K562 (cell line): ENCODE data around the gene CCDC201. TPM values are rescaled to one million over a fixed set of nuclear protein-coding genes. Genes with fewer than 3 reads are reported as not detected.

ENCODE experiments used
- ATAC-seq: fragments of 200-7000 bp; cut with Tn5 transposase; 3 replicates; pipeline ENCODE4 v1.9.1; 2020; ENCODE audit warnings: moderate library complexity
- BruUV-seq: library from RNA; stranded (reverse); fragments of 400-500 nt; replicated peaks from 2 replicates; lab custom pipeline; 2021; lab: Mats Ljungman, UMichigan
- CTCF ChIA-PET: fragments of 300-600 bp; formaldehyde crosslinking; extraction: SDS; loops from one replicate; lab custom pipeline; 2021; ENCODE audit warnings: low intra/inter-chr PET ratio; lab: Yijun Ruan, JAX
- POLR2A ChIA-PET: fragments of 300-600, 350-650 bp; sonication (Branson Sonifier 250); formaldehyde crosslinking; extraction: SDS; loops from one replicate; lab custom pipeline; 2021; ENCODE audit warnings: antibody characterized with exemption, inconsistent platforms; lab: Yijun Ruan, JAX
- DNase-seq, 4 experiments: peaks; one replicate each; pipeline versions ENCODE4 v3.0.0 to v3.0.0-alpha.2; 2011 to 2018; ENCODE audit warnings: low spot score in 3 of 4, mixed read lengths in 3 of 4; ENCODE audit errors: extremely low read depth in 1 of 4
- FAIRE-seq: peaks from 2 replicates; lab custom pipeline; 2011; peaks lifted over from hg19 to GRCh38; lab: Jason Lieb, UNC
- H2AFZ ChIP-seq: 2 replicates; pipeline ENCODE4 v1.6.0; 2011; ENCODE audit warnings: low read depth, low read length, control low read depth, inconsistent platforms
- H3K27ac ChIP-seq: fragments of 200-600 bp; 3 replicates; pipeline ENCODE4 v1.8.0; 2011; ENCODE audit warnings: low read depth, mild to moderate bottlenecking, control low read depth, inconsistent platforms, low read length, moderate library complexity, mixed read lengths; ENCODE audit errors: extremely low read depth
- H3K27me3 ChIP-seq, 2 experiments: fragments of 300-600 bp in 1 of 2; 2 replicates in 1 of 2; 3 replicates in 1 of 2; pipeline versions ENCODE4 v1.6.0 to v1.8.0; 2011; ENCODE audit warnings: inconsistent platforms in 2 of 2, low read length in 2 of 2, mild to moderate bottlenecking in 1 of 2, mixed read lengths in 1 of 2, moderate library complexity in 1 of 2; ENCODE audit not compliant: control insufficient read depth in 2 of 2, insufficient read depth in 2 of 2
- H3K36me3 ChIP-seq: fragments of 300-600 bp; 3 replicates; pipeline ENCODE4 v1.8.0; 2011; ENCODE audit warnings: mild to moderate bottlenecking, low read length, inconsistent platforms; ENCODE audit not compliant: control insufficient read depth, insufficient read depth
- H3K4me1 ChIP-seq, 2 experiments: fragments of 200-600 bp in 1 of 2; replicated peaks in 1 of 2; 2 replicates in 1 of 2; 3 replicates in 1 of 2; pipeline versions ENCODE4 v1.5.1 to v1.8.0; 2011; ENCODE audit warnings: inconsistent platforms in 2 of 2, low read length in 2 of 2, mild to moderate bottlenecking in 1 of 2, mixed read lengths in 1 of 2, moderate library complexity in 1 of 2; ENCODE audit not compliant: control insufficient read depth in 2 of 2, insufficient read depth in 2 of 2
- H3K4me2 ChIP-seq: 2 replicates; pipeline ENCODE4 v1.6.1; 2011; ENCODE audit warnings: low read length, control low read depth, inconsistent platforms, mixed read lengths; ENCODE audit not compliant: insufficient read depth
- H3K4me3 ChIP-seq: fragments of 200-600 bp; sonication (generic), shearing (Covaris generic); 2 replicates; pipeline ENCODE4 v1.5.1; 2016; ENCODE audit warnings: control low read depth, inconsistent platforms
- H3K79me2 ChIP-seq: fragments of 200-600 bp; 3 replicates; pipeline ENCODE4 v1.8.0; 2011; ENCODE audit warnings: low read length, inconsistent platforms; ENCODE audit not compliant: control insufficient read depth, insufficient read depth
- H3K9ac ChIP-seq, 2 experiments: 2 replicates each; pipeline versions ENCODE4 v1.6.0 to v1.6.1; 2011; ENCODE audit warnings: low read depth in 2 of 2, low read length in 2 of 2, control low read depth in 1 of 2, inconsistent platforms in 1 of 2, mild to moderate bottlenecking in 1 of 2, mixed read lengths in 1 of 2; ENCODE audit not compliant: insufficient read depth in 1 of 2
- H3K9me1 ChIP-seq: one replicate; pipeline ENCODE4 v1.6.0; 2011; ENCODE audit warnings: inconsistent platforms, mild to moderate bottlenecking, low read length, moderate library complexity; ENCODE audit not compliant: control insufficient read depth, insufficient read depth
- H3K9me3 ChIP-seq: replicated peaks from 2 replicates; pipeline ENCODE4 v1.5.1; 2011; ENCODE audit warnings: low read depth, low read length, inconsistent platforms; ENCODE audit not compliant: control insufficient read depth, insufficient read depth
- H4K20me1 ChIP-seq: replicated peaks from 2 replicates; pipeline ENCODE4 v1.6.1; 2011; ENCODE audit warnings: low read length, inconsistent platforms, mixed read lengths; ENCODE audit not compliant: control insufficient read depth, insufficient read depth
- BRF2 ChIP-seq: IDR thresholded peaks from 3 replicates; pipeline ENCODE4 v1.6.1; 2011; ENCODE audit warnings: borderline replicate concordance, mild to moderate bottlenecking; ENCODE audit not compliant: insufficient read length, insufficient read depth
- C11orf30 ChIP-seq: fragments of 450-650 bp; IDR thresholded peaks from 2 replicates; pipeline ENCODE4 v1.6.1; 2016; ENCODE audit warnings: low read depth, mild to moderate bottlenecking
- CBFA2T3 ChIP-seq: fragments of 450-650 bp; IDR thresholded peaks from 2 replicates; pipeline ENCODE4 v1.6.1; 2017
- CBX3 ChIP-seq, 2 experiments: IDR thresholded peaks; 1 replicate in 1 of 2; 2 replicates in 1 of 2; pipeline ENCODE4 v1.6.1; 2012; ENCODE audit warnings: inconsistent platforms in 2 of 2, low read length in 2 of 2, borderline replicate concordance in 1 of 2, control low read depth in 1 of 2
- DACH1 ChIP-seq: fragments of 450-650 bp; IDR thresholded peaks from 2 replicates; pipeline ENCODE4 v1.6.1; 2018; ENCODE audit not compliant: partially characterized antibody
- GTF2E2 ChIP-seq: fragments of 200-800 bp; sonication (Bioruptor generic); IDR thresholded peaks from 2 replicates; pipeline ENCODE4 v1.6.1; 2016; ENCODE audit warnings: missing genetic modification characterization, missing compliant biosample characterization
- HCFC1 ChIP-seq: IDR thresholded peaks from 2 replicates; pipeline ENCODE4 v1.6.1; 2012; ENCODE audit warnings: low read depth, low read length, improper control_type of control experiment
- KDM4B ChIP-seq, 2 experiments: fragments of 450-650 bp in 1 of 2; sonication (generic) in 1 of 2; IDR thresholded peaks; 2 replicates each; pipeline ENCODE4 v1.6.1; 2016 to 2017; ENCODE audit warnings: borderline replicate concordance in 2 of 2, antibody characterized with exemption in 1 of 2, low read depth in 1 of 2, mild to moderate bottlenecking in 1 of 2
- L3MBTL2 ChIP-seq: fragments of 450-650 bp; IDR thresholded peaks from 2 replicates; pipeline ENCODE4 v1.6.1; 2016; ENCODE audit warnings: mild to moderate bottlenecking, moderate library complexity
- MAFF ChIP-seq: IDR thresholded peaks from 2 replicates; pipeline ENCODE4 v1.6.1; 2012; ENCODE audit warnings: low read length, improper control_type of control experiment
- MCM7 ChIP-seq, 2 experiments: fragments of 450-650 bp; IDR thresholded peaks; 2 replicates each; pipeline ENCODE4 v1.6.1; 2016 to 2018
- MYBL2 ChIP-seq, 2 experiments: fragments of 450-650 bp in 1 of 2; sonication (generic) in 1 of 2; formaldehyde crosslinking in 1 of 2; IDR thresholded peaks; 2 replicates each; pipeline versions ENCODE4 v1.6.1 to v1.8.1; 2017 to 2022; ENCODE audit warnings: borderline replicate concordance in 1 of 2, inconsistent platforms in 1 of 2, low read depth in 1 of 2, mild to moderate bottlenecking in 1 of 2, missing genetic modification reagents in 1 of 2, moderate library complexity in 1 of 2
- TCF7 ChIP-seq: sonication (generic); IDR thresholded peaks from 2 replicates; pipeline ENCODE4 v1.6.1; 2016; ENCODE audit warnings: antibody characterized with exemption, borderline replicate concordance
- ZNF449 ChIP-seq: fragments of 250-450 bp; sonication (Bioruptor Pico); IDR thresholded peaks from 2 replicates; pipeline ENCODE4 v1.8.0; 2022; ENCODE audit warnings: moderate library complexity, mild to moderate bottlenecking, inconsistent platforms
- ZNF76 ChIP-seq: fragments of 250-450 bp; sonication (Bioruptor Pico); IDR thresholded peaks from 2 replicates; pipeline ENCODE4 v1.4.0; 2020; ENCODE audit warnings: mild to moderate bottlenecking, moderate library complexity, borderline replicate concordance
- WGBS: fragments of 100-300 bp; shearing (Covaris generic); methylation state at CpG from one replicate; pipeline ENCODE4 v1.1.6; 2016; ENCODE audit warnings: low coverage, mixed read lengths; ENCODE audit not compliant: insufficient coverage; ENCODE audit errors: missing lambda C conversion rate; 5-methylcytosine and 5-hydroxymethylcytosine counted together
- in situ Hi-C: fragments of 300-500 bp; cut with MboI; formaldehyde crosslinking; loops from 4 replicates; pipeline ENCODE4 v1.15.0; 2018; ENCODE audit warnings: inconsistent platforms, mixed read lengths
- intact Hi-C: fragments of 100-400 bp; cut with micrococcal nuclease; formaldehyde crosslinking; loops from 2 replicates; pipeline ENCODE4 v1.14.2; 2022
- polyA plus RNA-seq, 8 experiments: library from polyadenylated mRNA; depleted of rRNA in 4 of 8; stranded (reverse) in 5 of 8; unstranded in 3 of 8; fragments of >200 nt; fragmentation: Nextera tagmentation in 2 of 8; fragmentation: Illumina TruSeq in 1 of 8; extraction: Ambion mirVana in 2 of 8; extraction: Trizol in 1 of 8; gene quantifications; 2 replicates each; pipeline versions ENCODE4 v1.2.1 to v1.2.3, GENCODE V29; 2011 to 2014; ENCODE audit warnings: inconsistent platforms in 1 of 8, missing spikeins in 1 of 8
- total RNA-seq, 7 experiments: library from RNA; depleted of rRNA in 6 of 7; stranded (reverse); fragments of >200 nt in 6 of 7; fragmentation: Illumina TruSeq in 2 of 7; extraction: Trizol in 2 of 7; gene quantifications; 2 replicates each; pipeline versions ENCODE4 v1.2.1 to v1.2.3, GENCODE V29; 2011 to 2021; ENCODE audit warnings: low replicate concordance in 1 of 7
- TF ChIP-seq, protein P1 (sequence below): fragments of 450-650 bp; formaldehyde crosslinking; IDR thresholded peaks from 2 replicates; pipeline ENCODE4 v1.4.0; 2022; ENCODE audit warnings: missing genetic modification characterization
- TF ChIP-seq, protein P2 (sequence below): sonication (generic); formaldehyde crosslinking; IDR thresholded peaks from 2 replicates; pipeline ENCODE4 v1.9.0; 2022; ENCODE audit warnings: mild to moderate bottlenecking, missing genetic modification reagents

Gene CCDC201
- total and polyA plus RNA-seq, 9 of the 15 experiments (the other 6 are each of a cell fraction or from before 2014, with no cell fraction given): not detected

DNA sequence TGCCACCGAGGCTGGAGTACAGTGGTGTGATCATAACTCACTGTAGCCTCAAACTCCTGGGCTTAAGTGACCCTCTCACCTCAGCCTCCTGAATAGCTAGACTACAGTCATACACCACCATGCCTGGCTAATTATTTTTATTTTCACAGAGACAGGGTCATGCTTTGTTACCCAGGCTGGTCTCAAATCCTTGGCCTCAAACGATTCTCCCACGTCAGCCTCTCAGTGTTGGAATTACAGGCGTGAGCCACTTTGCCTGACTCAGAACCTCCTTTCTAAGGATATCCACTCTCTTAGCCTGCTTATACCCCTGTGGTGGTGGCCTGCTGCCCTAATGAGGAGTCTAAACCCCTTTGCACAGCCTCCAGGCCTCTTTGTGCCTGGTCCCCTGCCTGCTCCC lies 11.3 kb upstream of the CCDC201 start (continued):
- TF ChIP-seq, protein P1, sequence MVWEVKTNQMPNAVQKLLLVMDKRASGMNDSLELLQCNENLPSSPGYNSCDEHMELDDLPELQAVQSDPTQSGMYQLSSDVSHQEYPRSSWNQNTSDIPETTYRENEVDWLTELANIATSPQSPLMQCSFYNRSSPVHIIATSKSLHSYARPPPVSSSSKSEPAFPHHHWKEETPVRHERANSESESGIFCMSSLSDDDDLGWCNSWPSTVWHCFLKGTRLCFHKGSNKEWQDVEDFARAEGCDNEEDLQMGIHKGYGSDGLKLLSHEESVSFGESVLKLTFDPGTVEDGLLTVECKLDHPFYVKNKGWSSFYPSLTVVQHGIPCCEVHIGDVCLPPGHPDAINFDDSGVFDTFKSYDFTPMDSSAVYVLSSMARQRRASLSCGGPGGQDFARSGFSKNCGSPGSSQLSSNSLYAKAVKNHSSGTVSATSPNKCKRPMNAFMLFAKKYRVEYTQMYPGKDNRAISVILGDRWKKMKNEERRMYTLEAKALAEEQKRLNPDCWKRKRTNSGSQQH (CRISPR knock-in tag): no peak
- TF ChIP-seq C11orf30 (no peak), TCF7 (no peak), GTF2E2 (no peak), DACH1 (no peak), MYBL2 (IDR thresholded peaks at IDR 0.05; ENCODE audit: low read depth) (no peak), MYBL2 (CRISPR knock-in tag; IDR thresholded peaks at IDR 0.05; ENCODE audit: borderline replicate concordance) (no peak), ZNF449 (CRISPR knock-in tag) (no peak)
- TF ChIP-seq, all 486 proteins: peak for 0

DNA sequence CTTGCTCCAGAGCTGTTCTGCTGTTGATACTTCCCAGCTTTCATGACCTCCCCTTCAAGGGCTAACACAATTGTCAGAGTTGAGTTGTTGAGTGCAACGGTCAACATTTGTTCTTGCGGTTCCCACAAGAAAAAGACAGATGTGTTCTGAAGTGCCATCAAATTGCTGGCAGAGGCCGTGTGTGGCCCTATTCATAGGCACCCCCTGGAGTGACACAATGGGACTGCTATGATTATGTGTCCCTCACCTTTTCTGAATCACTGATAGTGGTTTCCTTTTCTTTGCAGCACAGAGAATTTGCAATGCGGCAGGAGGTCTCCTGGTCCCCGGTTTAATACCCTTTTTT lies 9.6 kb upstream of the CCDC201 start:
- WGBS: 0% methylated on average over 5 of the region's 5 CpGs
- FAIRE-seq (no peak), DNase-seq (no peak), ATAC-seq (no peak)
- H3K27me3 ChIP-seq: peaks cover 0 to 20% of the 10 kb centered on the region in 2 experiments; a peak in 2 of 5 replicates
- no peak overlapping the region for H3K4me3 ChIP-seq
- H3K9me1 ChIP-seq: no peaks in the 10 kb centered on the region
- TF ChIP-seq KDM4B (IDR thresholded peaks at IDR 0.05; ENCODE audit: borderline replicate concordance in 2 of 2, low read depth in 1 of 2) (no peak), CBX3 (IDR thresholded peaks at IDR 0.05; ENCODE audit: borderline replicate concordance in 1 of 2, low read length in 2 of 2) (no peak), BRF2 (no peak), CBFA2T3 (no peak), HCFC1 (no peak), L3MBTL2 (no peak), MAFF (no peak), MCM7 (IDR thresholded peaks at IDR 0.05) (no peak), ZNF76 (CRISPR knock-in tag) (no peak)
- TF ChIP-seq, protein P2, sequence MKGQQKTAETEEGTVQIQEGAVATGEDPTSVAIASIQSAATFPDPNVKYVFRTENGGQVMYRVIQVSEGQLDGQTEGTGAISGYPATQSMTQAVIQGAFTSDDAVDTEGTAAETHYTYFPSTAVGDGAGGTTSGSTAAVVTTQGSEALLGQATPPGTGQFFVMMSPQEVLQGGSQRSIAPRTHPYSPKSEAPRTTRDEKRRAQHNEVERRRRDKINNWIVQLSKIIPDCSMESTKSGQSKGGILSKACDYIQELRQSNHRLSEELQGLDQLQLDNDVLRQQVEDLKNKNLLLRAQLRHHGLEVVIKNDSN (CRISPR knock-in tag): no peak
- no TSS peak for BruUV-seq
- ChIA-PET CTCF (no interaction called here), POLR2A (interaction anchor here (0.7 kb wide), 1 partner anchor 373 kb away, joined by 7 read pairs; no protein-coding TSS in a partner anchor)
- intact Hi-C loops: no loop called here
- H3K79me2 ChIP-seq: no peaks in the 10 kb centered on the region
- H3K36me3 ChIP-seq: no peaks in the 10 kb centered on the region
- H3K4me2 ChIP-seq: no peak overlapping the region
- H2AFZ ChIP-seq: no peak overlapping the region
- H3K9me3 ChIP-seq: no peaks in the 10 kb centered on the region
- no peak overlapping the region for H3K27ac ChIP-seq
- in situ Hi-C loops: no loop called here
- H3K4me1 ChIP-seq: no peaks in the 10 kb centered on the region
- no peaks in the 10 kb centered on the region for H4K20me1 ChIP-seq
- no peak overlapping the region for H3K9ac ChIP-seq
